ENCODE results near the gene DTYMK.
A peak's percentile ranks its signal among the peaks of the same experiment; 100 is the strongest.

DTYMK gene

GRCh38 chr2:241701399-241702154 is 15.0 kb upstream of the DTYMK start, which contains the start of gene ING5 (continued):
- TF ChIP-seq ZNF23 (tag by site-specific recombination; IDR thresholded peaks at IDR 0.05; ENCODE audit: borderline replicate concordance) (no peak), ZNF274 (IDR thresholded peaks at IDR 0.05; ENCODE audit: low read length) (no peak), ZNF274 (tag by site-specific recombination; IDR thresholded peaks at IDR 0.05; ENCODE audit: borderline replicate concordance) (no peak), ZNF121 (tag by site-specific recombination; IDR thresholded peaks at IDR 0.05) (peak; percentile 33; the same call in 1 of the 2 replicates), ZNF624 (tag by site-specific recombination; IDR thresholded peaks at IDR 0.05) (no peak), ZNF785 (tag by site-specific recombination; IDR thresholded peaks at IDR 0.05) (no peak), ZNF24 (tag by site-specific recombination; IDR thresholded peaks at IDR 0.05) (no peak), PATZ1 (tag by site-specific recombination; IDR thresholded peaks at IDR 0.05) (peak; percentile 69), BCL11B (tag by site-specific recombination; IDR thresholded peaks at IDR 0.05; ENCODE audit: low read depth) (0 out of 2 replicates have a peak, but pooled peaks have one; percentile 19), KLF9 (tag by site-specific recombination; IDR thresholded peaks at IDR 0.05; ENCODE audit: low read depth) (peak; percentile 78), MEIS1 (CRISPR knock-in tag; IDR thresholded peaks at IDR 0.05; ENCODE audit: borderline replicate concordance) (no peak), ZNF660 (tag by site-specific recombination; IDR thresholded peaks at IDR 0.05) (peak; percentile 42; the same call in 1 of the 2 replicates), ZNF404 (tag by site-specific recombination; IDR thresholded peaks at IDR 0.05) (no peak), HOXC10 (CRISPR knock-in tag; IDR thresholded peaks at IDR 0.05) (no peak), ZNF391 (tag by site-specific recombination; IDR thresholded peaks at IDR 0.05; ENCODE audit: borderline replicate concordance, low read depth) (no peak), PRDM1 (tag by site-specific recombination; IDR thresholded peaks at IDR 0.05) (no peak), ZBTB17 (tag by site-specific recombination; IDR thresholded peaks at IDR 0.05) (no peak), ZEB2 (tag by site-specific recombination; IDR thresholded peaks at IDR 0.05) (peak; percentile 64; the same call in 1 of the 2 replicates), ZBTB20 (tag by site-specific recombination; IDR thresholded peaks at IDR 0.05) (peak; percentile 85; the same call in 1 of the 2 replicates), ZNF214 (tag by site-specific recombination; IDR thresholded peaks at IDR 0.05; ENCODE audit: borderline replicate concordance) (no peak), ZNF2 (tag by site-specific recombination; IDR thresholded peaks at IDR 0.05) (no peak), ZNF473 (tag by site-specific recombination; IDR thresholded peaks at IDR 0.05) (no peak), KLF10 (tag by site-specific recombination; IDR thresholded peaks at IDR 0.05) (peak; percentile 99), GLIS1 (tag by site-specific recombination; IDR thresholded peaks at IDR 0.05) (no peak), ZSCAN30 (tag by site-specific recombination; IDR thresholded peaks at IDR 0.05) (peak; percentile 64), ZNF76 (tag by site-specific recombination; IDR thresholded peaks at IDR 0.05; ENCODE audit: borderline replicate concordance, low read depth) (peak; percentile 59; the same call in 1 of the 2 replicates), ZNF394 (tag by site-specific recombination; IDR thresholded peaks at IDR 0.05; ENCODE audit: borderline replicate concordance) (no peak), ZNF423 (tag by site-specific recombination; IDR thresholded peaks at IDR 0.05) (no peak), ELK4 (IDR thresholded peaks at IDR 0.05; ENCODE audit: borderline replicate concordance, low read depth, low read length) (peak; percentile 66; the same call in 1 of the 2 replicates), RBAK (tag by site-specific recombination; IDR thresholded peaks at IDR 0.05) (no peak), ZBTB6 (tag by site-specific recombination; IDR thresholded peaks at IDR 0.05) (0 out of 2 replicates have a peak, but pooled peaks have one; percentile 4), ZNF350 (tag by site-specific recombination; IDR thresholded peaks at IDR 0.05) (no peak), MZF1 (tag by site-specific recombination; IDR thresholded peaks at IDR 0.05; ENCODE audit: borderline replicate concordance) (no peak), KLF16 (tag by site-specific recombination; IDR thresholded peaks at IDR 0.05) (peak; percentile 70), ZNF692 (tag by site-specific recombination; IDR thresholded peaks at IDR 0.05) (peak; percentile 86), ZNF416 (tag by site-specific recombination; IDR thresholded peaks at IDR 0.05) (no peak), ZNF548 (tag by site-specific recombination; IDR thresholded peaks at IDR 0.05) (no peak)
